Testis (tissue), 3 donors: Measurements from ENCODE around the gene CAGE1. TPM values are rescaled to one million over a fixed set of nuclear protein-coding genes. Genes with fewer than 3 reads are reported as not detected.

Experiments used
- DNase-seq: peaks from one replicate; pipeline ENCODE4 v3.0.0-alpha.2; 2019
- H3K27ac ChIP-seq, 2 donors: fragments of 200-600 bp; sonication (generic); one replicate each; pipeline ENCODE4 v1.5.1; 2019
- H3K27me3 ChIP-seq: fragments of 200-600 bp; sonication (generic); one replicate; pipeline ENCODE4 v1.5.1; 2019
- H3K36me3 ChIP-seq: fragments of 200-600 bp; sonication (generic); one replicate; pipeline ENCODE4 v1.5.1; 2017; ENCODE audit warnings: low read depth; ENCODE audit errors: missing control alignments
- H3K4me1 ChIP-seq: fragments of 200-600 bp; sonication (generic); one replicate; pipeline ENCODE4 v1.5.1; 2019
- H3K4me3 ChIP-seq, 2 donors: fragments of 200-600 bp; sonication (generic); one replicate each; pipeline ENCODE4 v1.5.1; 2017 to 2019
- H3K9me3 ChIP-seq: fragments of 200-600 bp; sonication (generic); one replicate; pipeline ENCODE4 v1.5.1; 2017
- POLR2A ChIP-seq: fragments of 450-650 bp; IDR thresholded peaks from one replicate; pipeline ENCODE4 v1.6.1; 2017; ENCODE audit warnings: antibody characterized with exemption, mild to moderate bottlenecking, moderate library complexity
- WGBS, 2 donors: methylation state at CpG; one replicate each; pipeline ENCODE4 v1.1.5; 2018; 5-methylcytosine and 5-hydroxymethylcytosine counted together
- intact Hi-C: fragments of 100-400 bp; cut with DNase I; formaldehyde crosslinking; loops from one replicate; pipeline ENCODE4 v1.15.1; 2023; ENCODE audit warnings: low total_unique reads
- polyA plus RNA-seq: library from polyadenylated mRNA; stranded (reverse); fragments of 350-450 nt; fragmentation: Illumina TruSeq; extraction: RNeasy Lipid Tissue Mini Kit (QIAGEN cat#74804); gene quantifications from one replicate; pipeline ENCODE4 v1.2.3, GENCODE V29; 2014; ENCODE audit warnings: low read depth, low replicate concordance; ENCODE audit not compliant: insufficient read depth
- total RNA-seq, 2 donors: library from RNA; depleted of rRNA; stranded (reverse); fragments of >200 nt; gene quantifications; one replicate each; pipeline ENCODE4 v1.2.3, GENCODE V29; 2016
- TF ChIP-seq, protein P1 (sequence below), 3 experiments: fragments of 450-650 bp in 2 of 3; fragments of 200-600 bp in 1 of 3; sonication (generic) in 1 of 3; IDR thresholded peaks; one replicate each; pipeline ENCODE4 v1.5.1; 2016 to 2019; ENCODE audit warnings: antibody characterized with exemption in 3 of 3, mild to moderate bottlenecking in 2 of 3, moderate library complexity in 1 of 3

Gene CAGE1
- total and polyA plus RNA-seq, 3 donors from 2014 or later: 5.7 to 14.9 (median 7.2) TPM

DNA sequence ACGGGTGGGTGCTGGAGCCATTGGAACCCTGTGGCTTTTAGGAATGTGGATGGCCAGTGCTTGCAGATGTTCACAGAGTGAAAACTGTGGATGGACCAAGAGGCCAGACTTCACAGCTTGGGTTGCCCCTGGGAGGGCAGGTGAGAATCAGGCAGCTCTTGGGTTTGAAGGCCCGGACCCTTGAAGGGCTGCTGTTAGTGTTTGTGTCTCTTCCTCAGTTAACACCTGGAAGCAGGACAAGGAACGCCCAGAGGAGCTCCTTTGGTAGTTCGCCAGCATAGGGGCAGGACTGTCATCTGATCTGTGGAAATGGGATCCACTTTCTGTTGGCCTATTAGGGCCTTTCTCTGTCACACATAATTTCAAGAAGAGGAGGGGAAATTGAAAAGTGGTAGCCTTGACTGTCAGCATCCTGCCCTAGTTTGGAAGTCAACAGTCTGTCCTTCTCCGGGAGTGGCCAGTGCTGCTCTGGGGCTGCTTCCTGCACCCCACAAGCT lies 43.6 kb upstream of the CAGE1 start:
- 76% methylated on average over 3 to 5 of the region's 5 CpGs for WGBS, 2 donors
- Histone ChIP-seq H3K9me3 (no peaks in the 10 kb centered on the region), H3K36me3 (no peaks in the 10 kb centered on the region), H3K27me3 (no peaks in the 10 kb centered on the region), H3K27ac (no peak overlapping the region), H3K4me3 (no peak overlapping the region), H3K4me1 (no peaks in the 10 kb centered on the region)
- TF ChIP-seq, protein P1, sequence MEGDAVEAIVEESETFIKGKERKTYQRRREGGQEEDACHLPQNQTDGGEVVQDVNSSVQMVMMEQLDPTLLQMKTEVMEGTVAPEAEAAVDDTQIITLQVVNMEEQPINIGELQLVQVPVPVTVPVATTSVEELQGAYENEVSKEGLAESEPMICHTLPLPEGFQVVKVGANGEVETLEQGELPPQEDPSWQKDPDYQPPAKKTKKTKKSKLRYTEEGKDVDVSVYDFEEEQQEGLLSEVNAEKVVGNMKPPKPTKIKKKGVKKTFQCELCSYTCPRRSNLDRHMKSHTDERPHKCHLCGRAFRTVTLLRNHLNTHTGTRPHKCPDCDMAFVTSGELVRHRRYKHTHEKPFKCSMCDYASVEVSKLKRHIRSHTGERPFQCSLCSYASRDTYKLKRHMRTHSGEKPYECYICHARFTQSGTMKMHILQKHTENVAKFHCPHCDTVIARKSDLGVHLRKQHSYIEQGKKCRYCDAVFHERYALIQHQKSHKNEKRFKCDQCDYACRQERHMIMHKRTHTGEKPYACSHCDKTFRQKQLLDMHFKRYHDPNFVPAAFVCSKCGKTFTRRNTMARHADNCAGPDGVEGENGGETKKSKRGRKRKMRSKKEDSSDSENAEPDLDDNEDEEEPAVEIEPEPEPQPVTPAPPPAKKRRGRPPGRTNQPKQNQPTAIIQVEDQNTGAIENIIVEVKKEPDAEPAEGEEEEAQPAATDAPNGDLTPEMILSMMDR (IDR thresholded peaks at IDR 0.05): no peak
- no peak for TF ChIP-seq POLR2A
- intact Hi-C loops: no loop called here
- no peak for DNase-seq

GRCh38 chr6:7432391-7433120 lies 43.0 kb upstream of the CAGE1 start:
- Histone ChIP-seq H3K27ac (no peak overlapping the region), H3K9me3 (no peaks in the 10 kb centered on the region), H3K4me1 (no peaks in the 10 kb centered on the region), H3K27me3 (no peaks in the 10 kb centered on the region), H3K36me3 (no peaks in the 10 kb centered on the region), H3K4me3 (no peak overlapping the region)
- intact Hi-C loops: no loop called here
- WGBS, 2 donors: 52 to 54% methylated on average over 16 of the region's 16 CpGs
- no peak for TF ChIP-seq POLR2A
- TF ChIP-seq, protein P1 (IDR thresholded peaks at IDR 0.05): no peak
- no peak for DNase-seq

DNA sequence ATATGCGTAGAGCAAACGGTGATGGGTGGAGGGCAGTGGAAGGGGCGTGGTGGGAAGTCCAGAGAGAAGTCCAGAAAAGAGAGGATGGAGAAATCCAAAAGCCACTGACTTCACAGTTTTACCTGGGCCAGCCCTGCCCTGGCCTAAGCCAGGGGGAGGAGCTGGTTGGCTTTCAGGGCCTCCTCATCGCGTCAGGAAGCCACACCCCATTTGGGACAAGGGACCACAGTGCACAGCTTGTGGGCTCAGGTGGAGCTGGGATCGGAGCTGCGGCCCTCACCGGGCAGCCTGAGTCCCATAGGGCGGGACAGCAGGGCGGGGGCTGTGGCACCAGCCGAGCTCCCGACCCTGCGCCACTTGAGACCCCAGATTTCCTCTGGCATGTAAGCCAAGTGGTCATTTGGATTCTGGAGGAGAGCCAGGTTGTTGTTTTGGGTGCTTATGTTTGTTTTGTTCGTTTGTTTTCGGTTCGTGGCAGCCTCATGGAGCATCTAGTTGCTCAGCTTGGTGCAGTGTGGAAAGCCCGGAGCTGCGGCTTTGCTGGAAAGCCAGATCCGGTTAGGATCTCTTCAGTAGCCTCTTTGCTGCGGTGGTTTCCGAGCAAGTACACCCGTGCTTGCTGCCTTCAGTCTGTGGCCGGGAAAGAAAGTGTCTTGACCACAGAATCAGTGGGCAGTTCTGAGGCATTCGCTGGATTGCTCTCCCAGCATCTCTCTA lies 42.3 kb upstream of the CAGE1 start:
- Histone ChIP-seq H3K4me1 (no peaks in the 10 kb centered on the region), H3K27me3 (no peaks in the 10 kb centered on the region), H3K9me3 (no peaks in the 10 kb centered on the region), H3K36me3 (no peaks in the 10 kb centered on the region), H3K4me3 (no peak overlapping the region), H3K27ac (no peak overlapping the region)
- 40 to 49% methylated on average over 3 to 22 of the region's 24 CpGs for WGBS, 2 donors
- TF ChIP-seq POLR2A: no peak
- TF ChIP-seq, protein P1 (IDR thresholded peaks at IDR 0.05): no peak
- intact Hi-C loops: no loop called here
- no peak for DNase-seq

- no peaks in the 10 kb centered on the region for H3K9me3 ChIP-seq
- DNase-seq: no peak
- no peaks in the 10 kb centered on the region for H3K27me3 ChIP-seq
- no peak for TF ChIP-seq POLR2A
- TF ChIP-seq, protein P1 (IDR thresholded peaks at IDR 0.05): no peak
- no peaks in the 10 kb centered on the region for H3K4me1 ChIP-seq
- intact Hi-C loops: no loop called here
- no peak overlapping the region for H3K4me3 ChIP-seq
- no peaks in the 10 kb centered on the region for H3K36me3 ChIP-seq
- H3K27ac ChIP-seq: no peak overlapping the region
- WGBS, 2 donors: 40 to 41% methylated on average over 8 of the region's 8 CpGs
Measured at GRCh38 chr6:7431313-7431673, 41.8 kb upstream of the CAGE1 start.
